H1 (cell line): Measurements from ENCODE around the gene PELI2. TPM values are rescaled to one million over a fixed set of nuclear protein-coding genes. Genes with fewer than 3 reads are reported as not detected.

Experiments
- CTCF ChIA-PET: fragments of 300-600 bp; sonication (Branson Sonifier 250); formaldehyde crosslinking; loops from one replicate; lab custom pipeline; 2021; ENCODE audit not compliant: partially characterized antibody; lab: Charles Lee
- POLR2A ChIA-PET: fragments of 300-600 bp; sonication (Branson Sonifier 250); formaldehyde crosslinking; loops from one replicate; lab custom pipeline; 2021; ENCODE audit warnings: inconsistent platforms; ENCODE audit not compliant: partially characterized antibody; lab: Charles Lee
- DNase-seq, 2 experiments: peaks; one replicate each; pipeline versions ENCODE4 v3.0.0 to v3.0.0-alpha.2; 2010 to 2022; ENCODE audit warnings: low spot score in 2 of 2, low read depth in 1 of 2, mixed read lengths in 1 of 2
- FAIRE-seq: peaks from 2 replicates; lab custom pipeline; 2011; peaks lifted over from hg19 to GRCh38; lab: Jason Lieb, UNC
- H2AFZ ChIP-seq: 2 replicates; pipeline ENCODE4 v1.8.1; 2012; ENCODE audit warnings: low read length, inconsistent platforms
- H2AK5ac ChIP-seq: 2 replicates; pipeline ENCODE4 v1.6.1; 2013; ENCODE audit warnings: low read depth, low read length
- H2BK120ac ChIP-seq: replicated peaks from 2 replicates; pipeline ENCODE3; 2013; ENCODE audit warnings: low read depth, low read length, inconsistent platforms
- H2BK12ac ChIP-seq: 2 replicates; pipeline ENCODE4 v1.6.1; 2013; ENCODE audit warnings: low read depth, low read length
- H2BK15ac ChIP-seq: 2 replicates; pipeline ENCODE4 v1.6.1; 2013; ENCODE audit warnings: low read length
- H2BK20ac ChIP-seq: 2 replicates; pipeline ENCODE4 v1.6.1; 2013; ENCODE audit warnings: low read length
- H2BK5ac ChIP-seq: 2 replicates; pipeline ENCODE4 v1.6.1; 2013; ENCODE audit warnings: low read depth, low read length
- H3K14ac ChIP-seq: 2 replicates; pipeline ENCODE4 v1.6.1; 2013; ENCODE audit warnings: inconsistent platforms; ENCODE audit not compliant: insufficient read length
- H3K18ac ChIP-seq: 2 replicates; pipeline ENCODE4 v1.6.1; 2013; ENCODE audit warnings: low read length; ENCODE audit errors: extremely low read depth
- H3K23ac ChIP-seq: 2 replicates; pipeline ENCODE4 v1.6.1; 2013; ENCODE audit warnings: inconsistent platforms; ENCODE audit not compliant: insufficient read length
- H3K23me2 ChIP-seq: 2 replicates; pipeline ENCODE4 v1.6.1; 2013; ENCODE audit warnings: low read depth, low read length
- H3K27ac ChIP-seq: 2 replicates; pipeline ENCODE4 v1.6.1; 2011; ENCODE audit warnings: low read depth, low read length, inconsistent platforms
- H3K27me3 ChIP-seq, 4 experiments: replicated peaks in 1 of 4; 1 replicate in 1 of 4; 2 replicates in 3 of 4; pipeline versions ENCODE4 v1.6.1 to v1.8.1; 2011 to 2013; ENCODE audit warnings: low read length in 3 of 4, mild to moderate bottlenecking in 3 of 4, inconsistent platforms in 2 of 4, mixed read lengths in 2 of 4, moderate library complexity in 1 of 4; ENCODE audit not compliant: control insufficient read depth in 3 of 4, insufficient read depth in 3 of 4; ENCODE audit errors: extremely low read depth in 1 of 4
- H3K36me3 ChIP-seq, 4 experiments: 2 replicates each; pipeline versions ENCODE4 v1.6.1 to v1.8.1; 2011 to 2013; ENCODE audit warnings: mild to moderate bottlenecking in 4 of 4, low read length in 3 of 4, moderate library complexity in 2 of 4, control low read depth in 1 of 4, inconsistent platforms in 1 of 4; ENCODE audit not compliant: insufficient read depth in 4 of 4, control insufficient read depth in 2 of 4
- H3K4ac ChIP-seq: replicated peaks from 2 replicates; pipeline ENCODE3; 2013; ENCODE audit warnings: low read length, low read depth, mixed read lengths, inconsistent platforms; ENCODE audit not compliant: insufficient read length
- H3K4me1 ChIP-seq, 4 experiments: replicated peaks in 1 of 4; 1 replicate in 1 of 4; 2 replicates in 3 of 4; pipeline versions ENCODE4 v1.6.1 to v1.8.1; 2011 to 2013; ENCODE audit warnings: low read length in 3 of 4, inconsistent platforms in 2 of 4, mixed read lengths in 1 of 4; ENCODE audit not compliant: insufficient read depth in 4 of 4, control insufficient read depth in 3 of 4
- H3K4me2 ChIP-seq, 2 experiments: 2 replicates each; pipeline versions ENCODE4 v1.6.1 to v1.8.1; 2011 to 2013; ENCODE audit warnings: low read depth in 2 of 2, low read length in 2 of 2, control low read depth in 1 of 2, inconsistent platforms in 1 of 2, mild to moderate bottlenecking in 1 of 2; ENCODE audit not compliant: insufficient read depth in 1 of 2
- H3K4me3 ChIP-seq, 4 experiments: fragments of 200-600, 300-600 bp in 1 of 4; sonication (generic), shearing (Covaris generic), sonication (Bioruptor Twin) in 1 of 4; 2 replicates each; pipeline versions ENCODE4 v1.5.1 to v1.8.1; 2011 to 2016; ENCODE audit warnings: low read length in 4 of 4, low read depth in 3 of 4, control low read depth in 2 of 4, inconsistent platforms in 2 of 4, mild to moderate bottlenecking in 2 of 4, mixed read lengths in 1 of 4, moderate library complexity in 1 of 4; ENCODE audit not compliant: insufficient read depth in 2 of 4; ENCODE audit errors: extremely low read depth in 1 of 4
- H3K56ac ChIP-seq: replicated peaks from 2 replicates; pipeline ENCODE3; 2013; ENCODE audit warnings: low read depth, mild to moderate bottlenecking, mixed read lengths, low read length, inconsistent platforms; ENCODE audit not compliant: insufficient read length
- H3K79me1 ChIP-seq: 2 replicates; pipeline ENCODE4 v1.6.1; 2013; ENCODE audit warnings: low read depth, low read length, control low read depth
- H3K79me2 ChIP-seq, 2 experiments: 2 replicates each; pipeline versions ENCODE4 v1.6.1 to v1.8.1; 2012 to 2013; ENCODE audit warnings: low read length in 2 of 2, mild to moderate bottlenecking in 2 of 2, inconsistent platforms in 1 of 2; ENCODE audit not compliant: insufficient read depth in 2 of 2, control insufficient read depth in 1 of 2
- H3K9ac ChIP-seq, 4 experiments: replicated peaks in 1 of 4; 1 replicate in 1 of 4; 2 replicates in 3 of 4; pipeline versions ENCODE4 v1.6.1 to v1.8.1; 2011 to 2013; ENCODE audit warnings: low read depth in 3 of 4, low read length in 3 of 4, control low read depth in 2 of 4, mild to moderate bottlenecking in 2 of 4, moderate library complexity in 2 of 4, inconsistent platforms in 1 of 4; ENCODE audit errors: extremely low read depth in 1 of 4
- H3K9me3 ChIP-seq, 2 experiments: 2 replicates each; pipeline versions ENCODE4 v1.6.1 to v1.8.1; 2012 to 2013; ENCODE audit warnings: mild to moderate bottlenecking in 2 of 2, moderate library complexity in 2 of 2, control low read depth in 1 of 2, inconsistent platforms in 1 of 2, low read depth in 1 of 2, low read length in 1 of 2, mixed read lengths in 1 of 2; ENCODE audit not compliant: insufficient read depth in 2 of 2
- H4K20me1 ChIP-seq, 2 experiments: replicated peaks in 1 of 2; 2 replicates each; pipeline versions ENCODE3 to v1.8.1; 2011 to 2013; ENCODE audit warnings: inconsistent platforms in 2 of 2, low read length in 2 of 2, mild to moderate bottlenecking in 1 of 2; ENCODE audit not compliant: insufficient read depth in 2 of 2, control insufficient read depth in 1 of 2
- H4K5ac ChIP-seq: 2 replicates; pipeline ENCODE4 v1.6.1; 2013; ENCODE audit warnings: low read length, low read depth, mixed read lengths, inconsistent platforms; ENCODE audit not compliant: insufficient read length
- H4K8ac ChIP-seq: 2 replicates; pipeline ENCODE4 v1.8.0; 2013; ENCODE audit warnings: mild to moderate bottlenecking, moderate library complexity, low read length, inconsistent platforms; ENCODE audit not compliant: insufficient read depth; ENCODE audit errors: extremely low read depth
- H4K91ac ChIP-seq: replicated peaks from 2 replicates; pipeline ENCODE3; 2013; ENCODE audit warnings: low read length, mixed read lengths, inconsistent platforms; ENCODE audit not compliant: insufficient read length
- WGBS, 2 experiments: shearing (Covaris generic) in 1 of 2; methylation state at CpG; one replicate each; pipeline versions ENCODE4 v1.1.6 to v1.1.7; 2013 to 2015; ENCODE audit warnings: low lambda C conversion rate in 2 of 2, mixed read lengths in 2 of 2, inconsistent platforms in 1 of 2, low coverage in 1 of 2, missing lambda C conversion rate in 1 of 2; ENCODE audit not compliant: insufficient replicate concordance in 2 of 2, insufficient coverage in 1 of 2, insufficient read length in 1 of 2; ENCODE audit errors: extremely low coverage in 1 of 2, missing lambda C conversion rate in 1 of 2; 5-methylcytosine and 5-hydroxymethylcytosine counted together
- polyA plus RNA-seq, 7 experiments: library from polyadenylated mRNA; depleted of rRNA in 3 of 7; stranded (reverse) in 5 of 7; unstranded in 2 of 7; fragments of >200 nt in 5 of 7; fragments of 200-250 nt in 2 of 7; gene quantifications; 1 replicate in 5 of 7; 2 replicates in 1 of 7; 4 replicates in 1 of 7; pipeline versions ENCODE4 v1.2.1 to v1.2.3, GENCODE V29; 2011 to 2013; ENCODE audit warnings: missing spikeins in 2 of 7, mixed read lengths in 2 of 7
- total RNA-seq: library from RNA; stranded (reverse); fragmentation: NEBNext Ultra II Directional; extraction: Animal tissue kit (Norgen Biotek cat#: 25700); gene quantifications from 2 replicates; pipeline ENCODE4 v1.2.1, GENCODE V29; 2021

The PELI2 gene
- total and polyA plus RNA-seq, 2 of the 8 experiments (the other 6 are each of a cell fraction or from before 2014, with no cell fraction given) = 14.6 to 25.7 TPM

- no peaks in the 10 kb centered on the region for H3K9me3 ChIP-seq
- no peak overlapping the region for H3K56ac ChIP-seq
- H3K4me3 ChIP-seq = no peak overlapping the region
- H3K27me3 ChIP-seq = no peaks in the 10 kb centered on the region
- H2BK120ac ChIP-seq = no peak overlapping the region
- FAIRE-seq (no peak), DNase-seq (no peak)
- no peak overlapping the region for H3K14ac ChIP-seq
- no peak overlapping the region for H2BK5ac ChIP-seq
- H2BK15ac ChIP-seq = no peak overlapping the region
- no peak overlapping the region for H2AFZ ChIP-seq
- H2BK12ac ChIP-seq = no peak overlapping the region
- no peak overlapping the region for H3K9ac ChIP-seq
- H4K5ac ChIP-seq = no peak overlapping the region
- H2AK5ac ChIP-seq = no peak overlapping the region
- H3K4ac ChIP-seq = no peak overlapping the region
- no peaks in the 10 kb centered on the region for H3K79me2 ChIP-seq
- no peaks in the 10 kb centered on the region for H3K23me2 ChIP-seq
- no peak overlapping the region for H3K4me2 ChIP-seq
- no peak overlapping the region for H3K23ac ChIP-seq
- H3K79me1 ChIP-seq = no peaks in the 10 kb centered on the region
- peaks cover 0 to 9% (median 2%) of the 10 kb centered on the region in 4 experiments; a peak in 3 of 8 replicates for H3K36me3 ChIP-seq
- H3K27ac ChIP-seq = no peak overlapping the region
- 91% methylated on average over 3 of the region's 3 CpGs; no CpG with 5 or more reads in 1 of the 2 experiments for WGBS, 2 experiments
- H4K91ac ChIP-seq = no peak overlapping the region
- no peak overlapping the region for H2BK20ac ChIP-seq
- H4K8ac ChIP-seq = no peak overlapping the region
- peaks cover 0 to 3% of the 10 kb centered on the region in 2 experiments for H4K20me1 ChIP-seq
- H3K18ac ChIP-seq = no peak overlapping the region
- CTCF ChIA-PET = interaction anchor here (1.4 to 4.7 kb wide), 4 partner anchors 20 to 561 kb away, joined by 3 to 23 read pairs (median 8); no protein-coding TSS in a partner anchor
- no peaks in the 10 kb centered on the region for H3K4me1 ChIP-seq
- POLR2A ChIA-PET = no interaction called here
These were observed 174.8 kb downstream of the PELI2 start for GRCh38 chr14:56292970-56293369.
